BJ (cell line): ENCODE data around the gene ZNF593. TPM values are rescaled to one million over a fixed set of nuclear protein-coding genes. Genes with fewer than 3 reads are reported as not detected.

ENCODE experiments used
- CTCF ChIA-PET: fragments of 350-600 bp; formaldehyde crosslinking; extraction: SDS; loops from one replicate; lab custom pipeline; 2021; ENCODE audit warnings: antibody characterized with exemption, inconsistent platforms; lab: Yijun Ruan, JAX
- POLR2A ChIA-PET: fragments of 300-600 bp; sonication (Branson Sonifier 250); formaldehyde crosslinking; extraction: SDS; loops from one replicate; lab custom pipeline; 2021; ENCODE audit warnings: antibody characterized with exemption; lab: Charles Lee
- DNase-seq: peaks from one replicate; pipeline ENCODE4 v3.0.0-alpha.2; 2011; ENCODE audit warnings: low read depth
- H3K27me3 ChIP-seq: 2 replicates; pipeline ENCODE4 v1.6.0; 2011; ENCODE audit warnings: low read length; ENCODE audit not compliant: control insufficient read depth, insufficient read depth
- H3K36me3 ChIP-seq: 2 replicates; pipeline ENCODE4 v1.5.1; 2011; ENCODE audit warnings: low read length; ENCODE audit not compliant: control insufficient read depth, insufficient read depth
- H3K4me3 ChIP-seq: 2 replicates; pipeline ENCODE4 v1.5.1; 2011; ENCODE audit warnings: low read depth, mild to moderate bottlenecking, control low read depth, low read length
- CTCF ChIP-seq: IDR thresholded peaks from 2 replicates; pipeline ENCODE4 v1.5.1; 2011; ENCODE audit warnings: low read depth, mild to moderate bottlenecking, control low read depth, inconsistent platforms, low read length, moderate library complexity; ENCODE audit not compliant: insufficient read depth
- polyA plus RNA-seq: library from polyadenylated mRNA; depleted of rRNA; stranded (reverse); fragments of >200 nt; gene quantifications from 2 replicates; pipeline ENCODE4 v1.2.3, GENCODE V29; 2011

ZNF593 gene
- polyA plus RNA-seq, 1 experiment = 30.2 TPM

DNA sequence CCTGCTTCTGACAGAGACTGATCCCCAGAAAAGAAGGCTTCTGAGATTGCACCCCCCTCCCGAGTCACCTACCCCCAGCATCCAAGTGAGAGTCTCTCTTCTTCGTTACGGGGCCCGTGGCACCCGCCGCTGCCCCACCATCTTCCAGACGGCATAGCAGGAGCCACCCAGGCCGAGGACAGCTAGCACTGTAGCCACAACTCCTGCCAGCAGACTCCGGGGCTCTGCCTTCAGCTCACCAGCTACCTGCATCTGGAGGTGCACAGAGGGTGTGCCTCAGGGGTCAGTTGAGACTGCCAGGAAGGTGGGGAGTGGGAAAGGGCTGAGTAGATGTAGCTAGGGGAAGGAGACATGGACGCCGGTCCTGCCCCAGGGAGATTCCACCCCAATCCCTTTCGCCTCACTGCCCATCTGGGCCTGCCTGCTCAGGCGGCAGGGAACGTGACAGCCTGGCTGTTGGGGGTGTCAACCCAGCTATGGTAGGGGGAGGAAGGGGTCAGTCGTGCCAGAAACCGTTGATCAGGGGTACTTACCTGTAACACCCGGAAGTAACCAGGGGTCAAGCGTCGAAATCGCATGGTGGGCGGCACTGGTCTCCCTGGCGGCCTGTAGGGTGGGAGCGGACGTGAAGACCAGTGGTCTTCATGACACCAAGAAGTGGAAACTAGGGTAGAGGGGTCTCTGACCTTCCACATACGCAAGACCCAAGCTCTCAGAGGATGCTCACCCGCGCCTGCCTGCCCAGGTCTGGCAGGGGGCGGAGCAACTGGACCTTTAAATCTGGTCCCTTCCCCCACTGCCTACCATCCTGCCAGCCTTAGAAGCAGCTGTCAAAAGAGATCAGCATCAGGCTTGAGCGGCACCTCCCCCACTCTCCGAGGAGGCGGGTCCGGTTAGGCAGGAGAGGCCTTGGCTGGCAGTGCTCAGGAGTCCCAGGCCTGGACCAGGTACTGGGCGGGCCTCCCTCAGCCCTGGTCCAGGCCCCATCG lies 1.7 kb downstream of the ZNF593 start, which contains the start of gene ZNF593OS:
Gene ZNF593OS (minus strand): TSS at position 749 of the 989 bp plus-strand sequence. CDS start 171 bp downstream, at position 578.
- no peaks in the 10 kb centered on the region; the same call in 1 of the 2 replicates for H3K36me3 ChIP-seq
- CTCF ChIA-PET = interaction anchor here (0.5 to 4.8 kb wide), 6 partner anchors 9 to 224 kb away, joined by 3 to 25 read pairs (median 5); partner anchors contain the start of gene CEP85
- no peak for TF ChIP-seq CTCF
- no peak for DNase-seq
- H3K4me3 ChIP-seq = peak within 1 kb of the TSS; percentile 58
- POLR2A ChIA-PET = no interaction called here
- H3K27me3 ChIP-seq = no peaks in the 10 kb centered on the region

- Histone ChIP-seq H3K4me3 (no peak overlapping the region), H3K36me3 (no peaks in the 10 kb centered on the region; the same call in 1 of the 2 replicates), H3K27me3 (no peaks in the 10 kb centered on the region)
- DNase-seq = no peak
- CTCF ChIA-PET = interaction anchor here (0.6 to 2.1 kb wide), 2 partner anchors 10 to 89 kb away, joined by 3 to 5 read pairs; no protein-coding TSS in a partner anchor
- TF ChIP-seq CTCF = no peak
- POLR2A ChIA-PET = interaction anchor here (0.6 kb wide), 1 partner anchor 175 kb away, joined by 3 read pairs; no protein-coding TSS in a partner anchor
These were observed 5.6 kb downstream of the ZNF593 start for GRCh38 chr1:26175346-26175745.

GRCh38 chr1:26177182-26177684 lies 7.5 kb downstream of the ZNF593 start, which contains the start of gene CNKSR1:
Gene CNKSR1, plus strand, starts transcription at chr1:26177491. Its CDS starts 57 bp downstream, at chr1:26177548.
- CTCF ChIA-PET = interaction anchor here (1.5 to 2.1 kb wide), 2 partner anchors 12 to 144 kb away, joined by 5 to 7 read pairs; no protein-coding TSS in a partner anchor
- POLR2A ChIA-PET = no interaction called here
- Histone ChIP-seq H3K36me3 (no peaks in the 10 kb centered on the region), H3K27me3 (no peaks in the 10 kb centered on the region), H3K4me3 (no peak within 1 kb of the TSS)
- no peak for DNase-seq
- no peak for TF ChIP-seq CTCF

DNA sequence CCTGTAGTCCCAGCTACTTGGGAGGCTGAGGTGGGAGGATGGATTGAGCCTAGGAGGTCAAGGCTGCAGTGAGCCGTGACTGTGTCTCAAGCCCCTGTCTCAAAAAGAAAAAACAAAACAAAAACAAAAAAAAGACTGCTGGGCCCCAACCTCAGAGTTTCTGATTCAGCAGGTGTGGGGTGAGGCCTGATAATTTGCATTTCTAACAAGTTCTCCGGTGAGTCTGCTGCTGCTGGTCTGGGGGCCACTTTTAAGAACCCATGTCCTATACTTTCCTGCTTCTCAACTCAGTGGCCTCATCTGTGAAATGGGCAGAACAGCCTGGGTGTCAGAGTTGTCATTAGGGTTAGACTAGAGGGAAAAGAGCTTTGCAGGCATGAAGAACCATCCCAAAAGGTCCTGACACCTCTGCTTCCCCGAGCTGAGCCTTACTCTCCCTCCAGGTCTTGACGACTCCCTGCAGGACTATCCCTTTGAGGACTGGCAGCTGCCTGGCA lies 10.3 kb downstream of the ZNF593 start:
- no peak for TF ChIP-seq CTCF
- no peak for DNase-seq
- Histone ChIP-seq H3K4me3 (no peak overlapping the region), H3K27me3 (no peaks in the 10 kb centered on the region), H3K36me3 (no peaks in the 10 kb centered on the region)
- ChIA-PET CTCF (interaction anchor here (0.8 to 4.6 kb wide), 4 partner anchors 9 to 142 kb away, joined by 3 to 21 read pairs (median 4); partner anchors contain the start of genes C1orf232, ZNF593 and ZNF593OS), POLR2A (no interaction called here)
